Stimulated activated CD4-positive, alpha-beta T cell treated with anti-CD3 and anti-CD28 coated beads, Interleukin-15, amount 100 ng/mL, for 48 hours (primary cell): Measurements from ENCODE around the gene SNRNP70.
A peak's percentile ranks its signal among the peaks of the same experiment; 100 is the strongest.
"Not testable (repeated sequence)": the region's sequence is repeated elsewhere in the genome, so short reads cannot be mapped to it uniquely, and the experiment has no call there.

Experiments used
- DNase-seq, 2 donors: peaks; one replicate each; pipeline ENCODE4 v3.0.0-alpha.2; 2020; ENCODE audit warnings: low read depth in 2 of 2

SNRNP70 gene

GRCh38 chr19:49120325-49120683 lies 35.1 kb downstream of the SNRNP70 start:
- no peak for DNase-seq

GRCh38 chr19:49120868-49121267 lies 35.6 kb downstream of the SNRNP70 start:
- DNase-seq, result no peak

DNA sequence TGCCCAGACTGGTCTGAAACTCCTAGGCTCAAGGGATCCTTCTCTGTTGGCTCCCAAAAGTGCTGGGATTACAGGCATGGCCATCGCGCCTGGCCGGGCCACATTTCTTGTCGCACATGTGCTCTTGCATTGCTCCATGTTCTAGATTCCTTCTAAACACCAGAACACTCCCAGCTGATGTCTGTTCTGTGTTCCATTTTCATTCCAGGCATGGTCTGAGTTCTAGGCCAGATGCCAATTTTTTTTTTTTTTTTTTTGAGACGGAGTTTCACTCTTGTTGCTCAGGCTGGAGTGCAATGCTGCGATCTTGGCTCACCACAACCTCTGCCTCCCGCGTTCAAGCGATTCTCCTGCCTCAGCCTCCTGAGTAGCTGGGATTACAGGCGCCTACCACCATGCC lies 36.6 kb downstream of the SNRNP70 start:
- not testable (repeated sequence) for DNase-seq

DNA sequence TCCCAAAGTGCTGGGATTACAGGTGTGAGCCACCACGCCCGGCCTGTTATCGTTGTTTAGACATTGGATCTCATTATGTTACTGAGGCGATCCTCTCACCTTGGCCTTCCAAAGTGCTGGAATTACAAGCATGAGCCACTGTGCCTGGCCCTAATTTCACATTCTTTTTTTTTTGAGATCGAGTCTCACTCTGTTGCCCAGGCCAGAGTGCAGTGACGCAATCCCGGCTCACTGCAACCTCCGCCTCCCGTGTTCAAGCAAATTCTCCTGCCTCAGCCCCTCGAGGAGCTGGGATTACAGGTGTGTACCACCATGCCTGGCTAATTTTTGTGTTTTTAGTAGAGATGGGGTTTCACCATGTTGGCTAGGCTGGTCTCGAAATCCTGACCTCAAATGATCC lies 38.0 kb downstream of the SNRNP70 start:
- not testable (repeated sequence) for DNase-seq

DNA sequence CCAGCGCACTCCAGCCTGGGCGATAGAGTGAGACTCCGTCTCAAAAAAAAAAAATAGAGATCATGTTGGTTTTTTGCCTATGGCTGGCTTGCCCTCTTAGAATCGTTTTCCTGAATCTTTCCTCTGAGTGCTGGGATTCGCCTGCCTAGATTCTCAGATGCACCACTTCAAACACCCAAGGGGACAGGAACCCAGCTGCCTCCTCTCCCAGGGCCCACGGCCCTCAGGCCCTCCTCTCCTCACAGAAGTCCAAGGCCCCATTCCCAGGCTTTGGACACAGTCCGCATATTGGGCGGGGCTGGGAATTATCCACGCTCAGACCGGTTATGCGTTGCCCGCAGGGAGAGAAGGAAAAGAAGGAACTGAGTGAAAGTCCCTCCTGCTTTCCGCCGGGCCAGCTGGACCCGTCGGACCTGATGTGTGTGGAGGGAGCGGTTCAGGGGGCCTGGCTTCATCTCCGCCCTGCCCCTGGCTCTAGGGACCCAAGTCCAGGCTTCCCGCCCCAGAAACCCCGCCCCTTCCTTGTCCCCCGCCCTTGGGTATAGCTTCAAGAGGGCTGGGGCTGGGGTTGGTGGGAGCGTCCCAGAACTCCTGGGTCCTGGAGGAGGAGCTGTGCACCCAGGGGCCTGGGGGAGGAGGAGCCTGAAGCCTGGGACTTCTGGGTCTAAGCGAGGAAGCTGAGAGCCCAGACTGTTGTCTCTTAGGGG lies 39.9 kb downstream of the SNRNP70 start:
- DNase-seq, result no peak

GRCh38 chr19:49126575-49126974 lies 41.3 kb downstream of the SNRNP70 start:
- no peak for DNase-seq

- not testable (repeated sequence) for DNase-seq
These were observed 42.0 kb downstream of the SNRNP70 start for GRCh38 chr19:49127225-49127624.

GRCh38 chr19:49127674-49128544 lies 42.7 kb downstream of the SNRNP70 start:
- DNase-seq, result peak; percentile 93 to 94

GRCh38 chr19:49128545-49129237 lies 43.4 kb downstream of the SNRNP70 start:
- no peak for DNase-seq

DNA sequence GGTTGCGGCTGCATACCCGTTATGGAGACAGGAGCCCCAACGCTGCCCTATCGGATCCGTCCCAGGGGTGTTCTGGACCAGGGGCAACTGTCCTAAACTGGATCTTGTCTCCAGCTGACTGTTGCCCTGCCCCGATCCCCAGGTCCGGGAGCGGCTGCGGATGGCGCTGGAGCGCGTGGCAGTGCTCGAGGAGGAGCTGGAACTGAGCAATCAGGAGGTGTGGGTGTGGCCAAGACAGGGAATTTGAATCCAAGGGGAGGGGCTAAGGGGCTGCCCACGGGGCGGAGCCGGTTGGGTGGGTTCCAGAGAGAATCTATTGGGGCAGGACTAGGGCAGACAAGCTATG lies 44.0 kb downstream of the SNRNP70 start:
- DNase-seq, result no peak

DNA sequence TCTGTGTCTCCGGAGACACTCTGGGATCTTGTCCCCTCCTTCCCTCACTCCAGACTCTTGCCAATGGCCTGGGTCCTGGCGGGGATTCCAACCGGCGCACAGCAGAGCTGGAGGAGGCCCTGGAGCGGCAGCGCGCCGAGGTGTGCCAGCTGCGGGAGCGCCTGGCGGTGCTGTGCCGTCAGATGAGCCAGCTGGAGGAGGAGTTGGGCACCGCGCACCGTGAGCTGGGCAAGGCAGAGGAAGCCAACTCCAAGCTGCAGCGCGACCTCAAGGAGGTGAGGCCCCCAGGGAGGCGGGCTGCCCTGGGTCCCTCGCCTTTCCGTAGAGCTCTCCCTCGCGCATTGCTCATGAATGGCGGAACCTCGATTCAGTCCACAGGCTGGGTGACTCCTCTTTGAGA lies 45.1 kb downstream of the SNRNP70 start:
- DNase-seq, result no peak

DNA sequence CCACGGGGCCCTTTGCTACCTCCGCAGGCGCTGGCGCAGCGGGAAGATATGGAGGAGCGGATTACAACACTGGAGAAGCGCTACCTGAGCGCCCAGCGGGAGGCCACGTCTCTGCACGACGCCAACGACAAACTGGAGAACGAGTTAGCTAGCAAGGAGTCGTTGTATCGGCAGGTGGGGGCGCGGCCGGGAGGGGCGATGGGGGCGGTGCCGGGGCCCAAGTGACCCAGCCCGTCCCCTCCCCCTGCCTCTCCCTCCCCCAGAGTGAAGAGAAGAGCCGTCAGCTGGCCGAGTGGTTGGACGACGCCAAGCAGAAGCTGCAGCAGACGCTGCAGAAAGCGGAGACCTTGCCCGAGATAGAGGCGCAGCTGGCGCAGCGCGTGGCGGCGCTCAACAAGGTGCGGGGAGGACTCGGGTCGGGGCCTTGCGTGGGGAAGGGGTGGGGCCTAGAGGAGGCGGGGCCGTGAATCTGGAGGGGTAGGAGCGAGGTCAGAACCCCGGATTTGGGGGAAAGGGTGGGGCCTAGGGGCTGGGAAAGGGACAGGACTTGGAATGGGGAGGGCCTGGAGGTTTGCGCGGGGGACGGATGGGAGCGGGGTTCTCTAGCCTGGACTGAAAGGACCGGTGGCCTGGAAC lies 47.8 kb downstream of the SNRNP70 start:
- DNase-seq, result no peak

DNA sequence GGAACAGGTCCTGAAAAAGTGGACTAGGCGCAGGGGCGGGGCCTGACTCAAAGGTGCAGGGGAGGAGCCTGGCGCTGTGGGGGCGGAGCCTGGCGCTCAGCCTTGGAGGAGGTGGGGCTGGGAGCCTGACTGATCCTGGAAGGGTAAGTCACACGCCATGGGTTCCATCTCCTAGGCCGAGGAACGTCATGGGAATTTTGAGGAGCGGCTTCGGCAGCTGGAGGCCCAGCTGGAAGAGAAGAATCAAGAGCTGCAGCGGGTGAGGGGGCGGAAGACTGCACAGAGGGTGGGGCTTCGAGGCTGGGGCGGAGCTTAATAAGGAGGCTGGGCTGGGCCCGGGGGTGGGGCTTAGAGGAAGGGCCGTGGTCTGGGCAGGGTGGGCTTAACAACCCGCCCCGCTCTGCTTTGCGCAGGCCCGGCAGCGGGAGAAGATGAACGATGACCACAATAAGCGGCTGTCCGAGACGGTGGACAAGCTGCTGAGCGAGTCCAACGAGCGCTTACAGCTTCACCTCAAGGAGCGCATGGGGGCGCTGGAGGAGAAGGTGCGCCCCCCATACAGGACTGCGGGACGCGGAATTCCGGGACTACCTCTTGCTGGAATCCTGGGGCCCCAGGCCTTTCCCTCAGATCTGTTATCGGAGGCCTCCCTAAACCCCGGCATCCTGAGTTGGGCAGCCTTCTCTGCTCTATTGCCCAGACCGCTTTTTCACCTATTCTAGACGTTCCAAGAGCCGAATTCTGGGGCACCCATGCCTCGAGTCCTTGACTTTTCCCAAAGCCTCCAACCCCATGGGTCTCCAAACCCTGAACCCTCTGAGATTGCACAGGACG lies 48.6 kb downstream of the SNRNP70 start:
- peak in 1 of 2 donors; percentile 58 for DNase-seq

DNA sequence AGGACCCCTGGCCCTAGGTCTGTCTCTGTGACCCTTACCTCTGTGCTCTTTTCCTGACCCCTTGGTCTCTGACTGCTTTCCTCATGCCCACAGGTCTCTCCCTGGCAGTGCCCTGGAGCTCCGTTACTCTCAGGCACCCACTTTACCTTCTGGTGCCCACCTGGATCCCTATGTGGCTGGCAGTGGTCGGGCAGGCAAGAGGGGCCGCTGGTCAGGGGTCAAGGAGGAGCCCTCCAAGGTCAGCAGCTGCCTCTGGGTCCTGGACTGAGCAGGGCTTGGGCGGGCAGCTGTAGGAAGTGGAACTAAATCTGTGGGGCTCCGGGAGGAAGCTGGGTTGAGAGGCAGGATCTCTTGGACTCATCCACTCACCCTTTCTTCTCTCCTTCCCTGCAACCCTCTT lies 50.4 kb downstream of the SNRNP70 start:
- no peak for DNase-seq

- no peak for DNase-seq
These were observed 51.5 kb downstream of the SNRNP70 start for GRCh38 chr19:49136771-49137171.

DNA sequence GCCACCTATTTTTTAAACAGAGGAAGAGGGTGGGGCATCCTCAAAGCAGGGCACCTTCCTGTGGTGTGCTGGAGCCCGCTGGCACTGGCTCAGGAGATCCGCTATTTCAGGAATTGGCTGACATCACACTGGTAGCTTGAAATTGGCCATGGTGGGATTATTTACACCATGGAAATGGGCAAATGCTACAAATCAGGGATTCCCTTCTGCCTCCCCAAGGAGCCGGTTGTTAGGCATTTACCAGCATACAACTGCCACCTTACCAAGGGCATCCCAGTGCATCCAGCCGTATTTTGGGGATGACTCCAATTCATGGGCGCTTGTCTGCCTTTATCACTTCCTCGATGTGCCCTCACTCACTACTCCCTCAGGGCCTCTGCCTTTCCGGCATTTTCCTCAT lies 55.7 kb downstream of the SNRNP70 start:
- no peak for DNase-seq

GRCh38 chr19:49141352-49141751 lies 56.1 kb downstream of the SNRNP70 start:
- no peak for DNase-seq

- peak; percentile 63 to 75 for DNase-seq
These were observed 57.6 kb downstream of the SNRNP70 start for GRCh38 chr19:49142866-49143335.

GRCh38 chr19:49145573-49146407 lies 60.5 kb downstream of the SNRNP70 start:
- DNase-seq, result peak; percentile 71 to 74

- DNase-seq, result not testable (repeated sequence)
These were observed 61.1 kb downstream of the SNRNP70 start for GRCh38 chr19:49146408-49146770.
